SK-N-SH (cell line): ENCODE results near the gene BCAN.

ENCODE experiments used
- CTCF ChIP-seq: fragments of 200-600 bp; sonication (generic); IDR thresholded peaks from 2 replicates; pipeline ENCODE4 v1.6.1; 2017; ENCODE audit warnings: antibody characterized with exemption, mild to moderate bottlenecking, moderate library complexity
- GABPA ChIP-seq: IDR thresholded peaks from 2 replicates; pipeline ENCODE4 v1.4.0; 2012; ENCODE audit warnings: low read depth, mild to moderate bottlenecking
- MAX ChIP-seq: IDR thresholded peaks from 2 replicates; pipeline ENCODE4 v1.4.0; 2012; ENCODE audit warnings: low read depth
- SIN3A ChIP-seq: IDR thresholded peaks from 2 replicates; pipeline ENCODE4 v1.6.1; 2012; ENCODE audit warnings: low read depth, mild to moderate bottlenecking, low read length, moderate library complexity, borderline replicate concordance

GRCh38 chr1:156692925-156693847, 51.3 kb downstream of the BCAN start:
- TF ChIP-seq GABPA, result no peak
- TF ChIP-seq CTCF, result no peak
- TF ChIP-seq SIN3A, result no peak
- no peak for TF ChIP-seq MAX
